HL-60 (cell line): Measurements from ENCODE around the gene HOXB2.

Source experiments
- DNase-seq, 2 experiments: peaks; one replicate each; pipeline ENCODE4 v3.0.0-alpha.2; 2010 to 2020; ENCODE audit warnings: low read depth in 1 of 2, low spot score in 1 of 2
- H3K27ac ChIP-seq: fragments of 250-450 bp; sonication (Bioruptor Pico); replicated peaks from 2 replicates; pipeline ENCODE4 v1.5.1; 2020; ENCODE audit warnings: mild to moderate bottlenecking, moderate library complexity
- H3K27me3 ChIP-seq: fragments of 250-450 bp; sonication (Bioruptor Pico); 2 replicates; pipeline ENCODE4 v1.5.1; 2021; ENCODE audit warnings: mild to moderate bottlenecking, moderate library complexity; ENCODE audit not compliant: insufficient read depth, poor library complexity, severe bottlenecking
- H3K4me3 ChIP-seq: replicated peaks from 2 replicates; pipeline ENCODE4 v1.5.1; 2011; ENCODE audit warnings: mild to moderate bottlenecking, control low read depth, low read length; ENCODE audit not compliant: insufficient read depth
- GABPA ChIP-seq: IDR thresholded peaks from 2 replicates; pipeline ENCODE4 v1.6.1; 2012; ENCODE audit warnings: low read depth
- POLR2AphosphoS5 ChIP-seq: IDR thresholded peaks from 2 replicates; pipeline ENCODE4 v1.6.1; 2012; ENCODE audit warnings: low read depth
- SPI1 ChIP-seq: IDR thresholded peaks from 2 replicates; pipeline ENCODE4 v1.6.1; 2012; ENCODE audit warnings: low read depth, mild to moderate bottlenecking, borderline replicate concordance
- TF ChIP-seq, protein P1 (sequence below): IDR thresholded peaks from 2 replicates; pipeline ENCODE4 v1.6.1; 2012; ENCODE audit warnings: low read depth; ENCODE audit not compliant: insufficient replicate concordance
- TF ChIP-seq, protein P2 (sequence below): IDR thresholded peaks from one replicate; pipeline ENCODE4 v1.5.1; 2011; ENCODE audit warnings: low read length, control low read depth, inconsistent platforms; ENCODE audit not compliant: insufficient read depth

The HOXB2 gene

DNA sequence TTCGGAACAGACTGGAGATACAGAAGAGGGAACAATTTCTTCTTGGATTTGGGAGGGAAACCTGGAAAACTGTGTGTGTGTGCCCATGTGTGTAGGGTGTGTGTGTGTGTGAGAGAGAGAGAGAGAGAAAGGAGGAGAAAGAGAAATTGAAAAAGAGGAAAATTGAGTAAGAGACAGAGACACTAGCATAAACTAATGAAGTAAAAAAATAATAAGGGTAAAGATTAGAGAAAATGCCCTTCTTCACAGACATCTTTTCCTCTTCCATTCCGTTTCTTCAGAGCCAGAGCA is 13.9 kb upstream of the HOXB2 start:
- H3K27me3 ChIP-seq: peaks cover 41% of the 10 kb centered on the region
- no peak overlapping the region for H3K27ac ChIP-seq
- no peak overlapping the region for H3K4me3 ChIP-seq
- DNase-seq: no peak
- no peak for TF ChIP-seq POLR2AphosphoS5
- TF ChIP-seq, protein P1, sequence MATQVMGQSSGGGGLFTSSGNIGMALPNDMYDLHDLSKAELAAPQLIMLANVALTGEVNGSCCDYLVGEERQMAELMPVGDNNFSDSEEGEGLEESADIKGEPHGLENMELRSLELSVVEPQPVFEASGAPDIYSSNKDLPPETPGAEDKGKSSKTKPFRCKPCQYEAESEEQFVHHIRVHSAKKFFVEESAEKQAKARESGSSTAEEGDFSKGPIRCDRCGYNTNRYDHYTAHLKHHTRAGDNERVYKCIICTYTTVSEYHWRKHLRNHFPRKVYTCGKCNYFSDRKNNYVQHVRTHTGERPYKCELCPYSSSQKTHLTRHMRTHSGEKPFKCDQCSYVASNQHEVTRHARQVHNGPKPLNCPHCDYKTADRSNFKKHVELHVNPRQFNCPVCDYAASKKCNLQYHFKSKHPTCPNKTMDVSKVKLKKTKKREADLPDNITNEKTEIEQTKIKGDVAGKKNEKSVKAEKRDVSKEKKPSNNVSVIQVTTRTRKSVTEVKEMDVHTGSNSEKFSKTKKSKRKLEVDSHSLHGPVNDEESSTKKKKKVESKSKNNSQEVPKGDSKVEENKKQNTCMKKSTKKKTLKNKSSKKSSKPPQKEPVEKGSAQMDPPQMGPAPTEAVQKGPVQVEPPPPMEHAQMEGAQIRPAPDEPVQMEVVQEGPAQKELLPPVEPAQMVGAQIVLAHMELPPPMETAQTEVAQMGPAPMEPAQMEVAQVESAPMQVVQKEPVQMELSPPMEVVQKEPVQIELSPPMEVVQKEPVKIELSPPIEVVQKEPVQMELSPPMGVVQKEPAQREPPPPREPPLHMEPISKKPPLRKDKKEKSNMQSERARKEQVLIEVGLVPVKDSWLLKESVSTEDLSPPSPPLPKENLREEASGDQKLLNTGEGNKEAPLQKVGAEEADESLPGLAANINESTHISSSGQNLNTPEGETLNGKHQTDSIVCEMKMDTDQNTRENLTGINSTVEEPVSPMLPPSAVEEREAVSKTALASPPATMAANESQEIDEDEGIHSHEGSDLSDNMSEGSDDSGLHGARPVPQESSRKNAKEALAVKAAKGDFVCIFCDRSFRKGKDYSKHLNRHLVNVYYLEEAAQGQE: no peak
- TF ChIP-seq, protein P2, sequence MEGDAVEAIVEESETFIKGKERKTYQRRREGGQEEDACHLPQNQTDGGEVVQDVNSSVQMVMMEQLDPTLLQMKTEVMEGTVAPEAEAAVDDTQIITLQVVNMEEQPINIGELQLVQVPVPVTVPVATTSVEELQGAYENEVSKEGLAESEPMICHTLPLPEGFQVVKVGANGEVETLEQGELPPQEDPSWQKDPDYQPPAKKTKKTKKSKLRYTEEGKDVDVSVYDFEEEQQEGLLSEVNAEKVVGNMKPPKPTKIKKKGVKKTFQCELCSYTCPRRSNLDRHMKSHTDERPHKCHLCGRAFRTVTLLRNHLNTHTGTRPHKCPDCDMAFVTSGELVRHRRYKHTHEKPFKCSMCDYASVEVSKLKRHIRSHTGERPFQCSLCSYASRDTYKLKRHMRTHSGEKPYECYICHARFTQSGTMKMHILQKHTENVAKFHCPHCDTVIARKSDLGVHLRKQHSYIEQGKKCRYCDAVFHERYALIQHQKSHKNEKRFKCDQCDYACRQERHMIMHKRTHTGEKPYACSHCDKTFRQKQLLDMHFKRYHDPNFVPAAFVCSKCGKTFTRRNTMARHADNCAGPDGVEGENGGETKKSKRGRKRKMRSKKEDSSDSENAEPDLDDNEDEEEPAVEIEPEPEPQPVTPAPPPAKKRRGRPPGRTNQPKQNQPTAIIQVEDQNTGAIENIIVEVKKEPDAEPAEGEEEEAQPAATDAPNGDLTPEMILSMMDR: no peak
- no peak for TF ChIP-seq SPI1
- no peak for TF ChIP-seq GABPA

DNA sequence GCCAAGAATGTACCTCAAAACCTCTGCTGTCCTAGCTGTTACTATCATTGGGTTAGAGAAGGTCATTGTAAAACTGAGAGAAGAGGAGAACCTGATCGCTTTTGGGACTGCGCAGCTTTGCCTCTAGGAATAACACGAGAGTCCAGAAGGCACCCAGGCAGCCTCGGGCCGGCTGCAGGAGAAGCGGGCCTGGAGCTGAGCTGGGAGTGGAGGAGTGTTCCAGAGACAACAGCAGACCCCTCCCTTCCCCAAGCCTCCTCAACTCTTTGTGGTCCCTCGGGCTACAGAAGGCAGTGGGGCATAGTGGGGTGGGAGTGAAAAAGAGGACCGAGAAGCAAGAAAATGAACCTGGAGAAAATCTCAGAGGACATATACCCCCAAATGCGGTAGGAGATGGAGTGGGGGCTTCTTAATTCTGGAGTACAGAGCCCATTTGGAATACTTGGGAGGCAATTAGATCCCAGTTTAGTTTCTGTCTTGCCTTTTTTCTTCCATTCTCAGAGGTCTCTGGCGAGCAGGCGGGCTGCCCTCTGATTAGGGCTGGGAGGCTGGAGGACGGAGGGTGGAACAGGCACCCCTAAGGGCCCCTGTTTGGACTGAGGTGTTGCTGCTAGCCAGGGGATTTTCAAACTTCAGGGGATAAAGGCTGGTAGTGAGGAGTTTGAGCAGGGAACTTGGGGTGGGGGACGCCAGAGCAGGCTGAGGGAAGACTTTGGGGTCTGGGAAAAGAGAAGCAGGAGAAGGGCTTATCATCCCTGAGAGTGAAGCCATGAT is 13.3 kb upstream of the HOXB2 start:
- Histone ChIP-seq H3K27ac (no peak overlapping the region), H3K4me3 (no peak overlapping the region), H3K27me3 (peaks cover 42% of the 10 kb centered on the region)
- TF ChIP-seq POLR2AphosphoS5 (no peak), GABPA (no peak)
- no peak for DNase-seq

DNA sequence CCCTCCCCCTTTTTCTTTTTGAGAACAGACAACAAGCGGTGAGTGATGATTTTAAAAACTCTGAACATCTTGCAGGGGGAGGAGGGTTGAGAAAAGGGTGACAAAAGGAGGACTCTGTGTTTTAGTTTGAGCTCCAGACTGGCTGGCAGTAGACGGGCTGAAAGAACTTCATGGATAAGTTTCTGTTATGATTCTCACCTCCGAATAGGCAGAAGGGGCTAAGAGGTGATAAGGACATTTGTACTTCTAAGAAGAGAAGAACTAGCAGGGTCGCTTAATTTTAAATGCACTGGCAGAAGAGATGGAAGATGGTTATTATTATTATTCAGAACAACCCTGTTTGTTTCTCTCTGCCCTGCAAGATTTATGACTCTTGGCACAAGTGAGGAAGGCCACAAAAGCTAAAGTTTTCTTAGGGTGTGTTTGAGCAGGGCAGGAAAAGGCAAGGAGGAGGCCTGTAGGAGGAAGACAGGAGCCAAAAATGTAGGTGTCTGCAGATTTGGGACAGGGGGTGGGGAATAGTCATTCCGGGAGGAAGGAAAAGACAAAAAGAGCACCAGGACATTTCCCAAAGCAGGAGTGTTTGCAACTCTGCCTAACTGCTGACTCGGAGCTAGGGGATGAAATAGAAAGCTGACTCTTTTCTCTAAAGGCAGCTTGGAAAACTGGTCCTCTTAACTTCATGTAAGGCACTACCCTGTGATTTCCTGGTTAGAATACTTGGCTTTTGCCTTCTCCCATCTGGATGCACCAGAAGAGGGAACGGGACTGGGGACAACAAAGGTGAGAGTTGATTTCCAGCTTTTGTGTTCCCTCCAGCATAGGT is 11.9 kb upstream of the HOXB2 start:
- DNase-seq: no peak
- Histone ChIP-seq H3K4me3 (no peak overlapping the region), H3K27me3 (peaks cover 42% of the 10 kb centered on the region), H3K27ac (no peak overlapping the region)
- TF ChIP-seq SPI1 (no peak), POLR2AphosphoS5 (no peak), GABPA (no peak)
- TF ChIP-seq, protein P2: no peak
- TF ChIP-seq, protein P1: no peak

DNA sequence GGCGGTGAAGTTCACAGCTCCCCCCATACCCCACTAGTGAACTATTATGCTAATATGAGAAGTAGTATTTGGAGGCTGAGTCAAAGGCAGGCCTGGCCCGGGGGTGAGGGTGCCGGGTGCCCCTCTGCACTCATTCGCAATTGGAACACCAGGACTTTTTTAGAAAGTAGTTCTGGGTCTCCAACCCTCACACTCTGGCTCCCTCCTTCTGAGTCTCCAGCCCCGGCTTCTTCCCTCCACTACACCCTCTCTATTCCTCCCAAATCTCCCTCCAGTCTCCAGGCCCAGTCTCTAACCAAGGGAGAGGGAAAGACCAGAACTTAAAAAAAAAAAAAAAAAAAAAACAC is 11.3 kb upstream of the HOXB2 start:
- no peak for DNase-seq
- Histone ChIP-seq H3K4me3 (no peak overlapping the region), H3K27me3 (peaks cover 39% of the 10 kb centered on the region), H3K27ac (no peak overlapping the region)
- no peak for TF ChIP-seq SPI1
- no peak for TF ChIP-seq POLR2AphosphoS5
- no peak for TF ChIP-seq GABPA
- TF ChIP-seq, protein P2: no peak
- TF ChIP-seq, protein P1: no peak
